Keratinocyte (primary cell): ENCODE measurements around the gene SPACA1.

Experiments used
- CTCF ChIP-seq, 3 experiments: IDR thresholded peaks in 1 of 3; conservative IDR thresholded peaks in 1 of 3; optimal IDR thresholded peaks in 1 of 3; 2 replicates in 2 of 3; 3 replicates in 1 of 3; pipeline versions ENCODE3 to v1.5.1; 2011; ENCODE audit warnings: low read length in 3 of 3, mild to moderate bottlenecking in 3 of 3, moderate library complexity in 2 of 3, control low read depth in 1 of 3, inconsistent platforms in 1 of 3; ENCODE audit not compliant: insufficient read depth in 2 of 3; ENCODE audit errors: extremely low read depth in 1 of 3
- EZH2 ChIP-seq: IDR thresholded peaks from one replicate; pipeline ENCODE4 v1.6.1; 2012; ENCODE audit warnings: inconsistent platforms, mild to moderate bottlenecking, low read length, moderate library complexity

GRCh38 chr6:88116276-88116675, 68.6 kb downstream of the SPACA1 start:
- TF ChIP-seq CTCF (optimal IDR thresholded peaks at IDR 0.05 in 1 of 3, IDR thresholded peaks at IDR 0.05 in 1 of 3, conservative IDR thresholded peaks at IDR 0.05 in 1 of 3; ENCODE audit: extremely low read depth in 1 of 3, insufficient read depth in 2 of 3, low read length in 3 of 3) (no peak), EZH2 (no peak)
